Activated CD4-positive, alpha-beta T cell treated with anti-CD3 and anti-CD28 coated beads, Interleukin-2, amount 10 ng/mL, durations not matched to agents 24 days and 14 days (primary cell): ENCODE results near the gene PTPRN2. TPM values are rescaled to one million over a fixed set of nuclear protein-coding genes. Genes with fewer than 3 reads are reported as not detected.
"Not testable (repeated sequence)": the region's sequence is repeated elsewhere in the genome, so short reads cannot be mapped to it uniquely, and the experiment has no call there.

Experiments
- DNase-seq: peaks from one replicate; pipeline ENCODE4 v3.0.0; 2022
- H3K27ac Mint-ChIP-seq: one replicate; pipeline ENCODE4 v1.8.0; 2022; ENCODE audit warnings: mild to moderate bottlenecking, mixed read lengths
- H3K27me3 Mint-ChIP-seq: one replicate; pipeline ENCODE4 v1.8.0; 2022; ENCODE audit warnings: mixed read lengths
- H3K36me3 Mint-ChIP-seq: one replicate; pipeline ENCODE4 v1.8.0; 2022; ENCODE audit warnings: low read depth, mild to moderate bottlenecking, mixed read lengths
- H3K4me1 Mint-ChIP-seq: one replicate; pipeline ENCODE4 v1.8.0; 2021; ENCODE audit warnings: mixed read lengths
- H3K4me3 Mint-ChIP-seq: one replicate; pipeline ENCODE4 v1.8.0; 2022; ENCODE audit warnings: mild to moderate bottlenecking, moderate library complexity, mixed read lengths
- H3K9me3 Mint-ChIP-seq: one replicate; pipeline ENCODE4 v1.8.0; 2021; ENCODE audit warnings: mixed read lengths
- intact Hi-C: fragments of 100-400 bp; cut with micrococcal nuclease; formaldehyde crosslinking; loops from one replicate; pipeline ENCODE4 v1.15.1; 2023
- total RNA-seq: library from RNA; stranded (reverse); gene quantifications from 2 replicates; pipeline ENCODE4 v1.2.3, GENCODE V29; 2022

PTPRN2 gene
- total RNA-seq, 1 donor from 2014 or later, result 0.33 TPM

- Mint-ChIP-seq H3K36me3 (no peaks in the 10 kb centered on the region), H3K27ac (no peak overlapping the region), H3K4me1 (peaks cover 22% of the 10 kb centered on the region), H3K27me3 (peaks cover 4% of the 10 kb centered on the region), H3K4me3 (no peak overlapping the region), H3K9me3 (peaks cover 5% of the 10 kb centered on the region)
- intact Hi-C loops, result no loop called here
- DNase-seq, result no peak
These were observed 1086.0 kb downstream of the PTPRN2 start for GRCh38 chr7:157501581-157501980.

- H3K27ac Mint-ChIP-seq, H3K27me3 Mint-ChIP-seq, H3K4me3 Mint-ChIP-seq, intact Hi-C loops, H3K36me3 Mint-ChIP-seq, H3K9me3 Mint-ChIP-seq, DNase-seq: not testable (repeated sequence)
- H3K4me1 Mint-ChIP-seq, result peaks cover 27% of the 10 kb centered on the region
These were observed 1086.6 kb downstream of the PTPRN2 start for GRCh38 chr7:157500989-157501540.

GRCh38 chr7:157500171-157500960, 1087.3 kb downstream of the PTPRN2 start:
- Mint-ChIP-seq H3K27ac (no peak overlapping the region), H3K36me3 (no peaks in the 10 kb centered on the region), H3K9me3 (peaks cover 4% of the 10 kb centered on the region), H3K4me3 (no peak overlapping the region), H3K27me3 (peaks cover 2% of the 10 kb centered on the region), H3K4me1 (peaks cover 33% of the 10 kb centered on the region)
- no peak for DNase-seq
- intact Hi-C loops, result no loop called here

- Mint-ChIP-seq H3K27ac (no peak overlapping the region), H3K27me3 (peaks cover 2% of the 10 kb centered on the region), H3K36me3 (no peaks in the 10 kb centered on the region), H3K4me3 (no peak overlapping the region), H3K4me1 (peaks cover 38% of the 10 kb centered on the region), H3K9me3 (no peaks in the 10 kb centered on the region)
- intact Hi-C loops, result loop anchor here (10.0 kb wide), 1 partner anchor 195 kb away; no protein-coding TSS in a partner anchor
- no peak for DNase-seq
These were observed 1087.8 kb downstream of the PTPRN2 start for GRCh38 chr7:157499835-157500153.

GRCh38 chr7:157499121-157499834, 1088.3 kb downstream of the PTPRN2 start:
- no peaks in the 10 kb centered on the region for H3K36me3 Mint-ChIP-seq
- H3K4me3 Mint-ChIP-seq, result no peak overlapping the region
- intact Hi-C loops, result loop anchor here (10.0 kb wide), 1 partner anchor 194 kb away; no protein-coding TSS in a partner anchor
- no peak overlapping the region for H3K27ac Mint-ChIP-seq
- no peak for DNase-seq
- peaks cover 42% of the 10 kb centered on the region for H3K4me1 Mint-ChIP-seq
- no peaks in the 10 kb centered on the region for H3K9me3 Mint-ChIP-seq
- peaks cover 3% of the 10 kb centered on the region for H3K27me3 Mint-ChIP-seq

GRCh38 chr7:157498657-157499056, 1089.0 kb downstream of the PTPRN2 start:
- Mint-ChIP-seq H3K27ac (no peak overlapping the region), H3K9me3 (no peaks in the 10 kb centered on the region), H3K4me3 (no peak overlapping the region), H3K36me3 (no peaks in the 10 kb centered on the region), H3K4me1 (peaks cover 45% of the 10 kb centered on the region), H3K27me3 (peaks cover 9% of the 10 kb centered on the region)
- intact Hi-C loops, result loop anchor here (10.0 kb wide), 1 partner anchor 194 kb away; no protein-coding TSS in a partner anchor
- no peak for DNase-seq

DNA sequence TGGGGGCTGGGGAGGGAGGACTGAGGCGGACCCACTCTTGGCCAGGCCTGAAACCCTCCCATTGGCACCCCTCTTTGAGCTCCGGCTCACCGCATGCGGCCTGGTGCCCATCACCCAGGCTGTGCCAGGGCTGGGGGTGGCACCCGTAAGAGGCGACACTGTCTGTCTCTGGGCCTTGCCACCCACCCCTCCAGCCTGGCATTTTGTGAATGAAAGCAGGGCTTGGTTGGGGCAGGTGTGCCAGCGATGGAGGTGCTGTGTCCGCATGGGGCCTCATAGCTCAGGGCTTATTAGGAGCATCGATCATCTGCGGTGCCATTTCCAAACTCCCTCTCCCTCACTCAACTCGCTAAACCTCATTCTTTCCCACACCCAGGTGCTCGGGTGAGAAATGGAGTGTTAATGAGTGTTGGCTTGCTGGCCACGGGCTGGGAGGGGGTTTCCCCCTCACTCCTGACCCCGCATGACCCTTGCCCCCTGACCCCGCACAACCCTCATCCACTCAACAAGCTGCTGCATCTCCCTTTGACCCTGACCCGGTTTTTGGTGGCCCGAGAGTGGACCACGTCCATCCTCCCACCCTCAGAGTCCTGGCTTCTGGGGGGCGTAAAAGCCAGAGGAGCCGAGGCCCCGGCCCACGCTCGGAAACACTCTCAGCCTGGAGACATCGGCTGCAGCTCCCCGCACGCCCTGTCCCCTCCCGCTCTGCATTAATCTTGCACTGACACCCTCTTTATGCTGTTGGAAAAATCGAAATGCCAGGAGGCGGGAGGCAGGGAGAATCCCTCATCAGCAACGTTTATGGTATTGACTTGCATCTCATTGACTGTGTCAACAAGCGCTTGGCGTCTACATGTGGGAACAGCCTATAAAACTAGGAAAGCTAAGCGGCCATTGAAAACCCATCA, 1089.6 kb downstream of the PTPRN2 start:
- no peak overlapping the region for H3K27ac Mint-ChIP-seq
- intact Hi-C loops, result loop anchor here (10.0 kb wide), 1 partner anchor 193 kb away; no protein-coding TSS in a partner anchor
- H3K9me3 Mint-ChIP-seq, result no peaks in the 10 kb centered on the region
- H3K4me3 Mint-ChIP-seq, result no peak overlapping the region
- peaks cover 14% of the 10 kb centered on the region for H3K27me3 Mint-ChIP-seq
- DNase-seq, result no peak
- H3K36me3 Mint-ChIP-seq, result no peaks in the 10 kb centered on the region
- H3K4me1 Mint-ChIP-seq, result peaks cover 39% of the 10 kb centered on the region

DNA sequence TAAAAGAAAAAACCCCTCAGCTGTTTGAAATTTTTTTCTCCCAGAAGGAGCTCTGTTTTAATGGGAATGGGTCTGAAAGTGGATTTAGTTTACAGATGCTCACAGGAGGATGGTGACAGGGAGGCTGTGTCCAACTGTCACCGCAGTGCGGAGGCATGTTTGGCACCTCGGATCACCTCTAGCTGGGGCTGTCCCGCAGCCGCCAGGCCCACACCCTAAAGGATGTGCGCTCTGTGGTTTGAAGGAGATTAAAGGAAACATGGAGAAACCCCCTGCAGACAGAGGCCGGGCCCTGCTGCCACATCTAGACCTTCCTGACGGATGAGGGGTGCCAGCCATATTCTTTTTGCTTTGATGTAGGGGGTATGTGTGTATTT, 1090.3 kb downstream of the PTPRN2 start:
- H3K4me3 Mint-ChIP-seq, result no peak overlapping the region
- H3K9me3 Mint-ChIP-seq, result peaks cover 2% of the 10 kb centered on the region
- intact Hi-C loops, result loop anchor here (10.0 kb wide), 1 partner anchor 193 kb away; no protein-coding TSS in a partner anchor
- no peak for DNase-seq
- H3K27me3 Mint-ChIP-seq, result peaks cover 21% of the 10 kb centered on the region
- peaks cover 35% of the 10 kb centered on the region for H3K4me1 Mint-ChIP-seq
- no peak overlapping the region for H3K27ac Mint-ChIP-seq
- H3K36me3 Mint-ChIP-seq, result peaks cover 5% of the 10 kb centered on the region

- intact Hi-C loops, result loop anchor here (10.0 kb wide), 1 partner anchor 192 kb away; no protein-coding TSS in a partner anchor
- peaks cover 24% of the 10 kb centered on the region for H3K27me3 Mint-ChIP-seq
- H3K9me3 Mint-ChIP-seq, result peaks cover 6% of the 10 kb centered on the region
- peaks cover 6% of the 10 kb centered on the region for H3K36me3 Mint-ChIP-seq
- no peak overlapping the region for H3K4me3 Mint-ChIP-seq
- DNase-seq, result no peak
- no peak overlapping the region for H3K27ac Mint-ChIP-seq
- peaks cover 32% of the 10 kb centered on the region for H3K4me1 Mint-ChIP-seq
These were observed 1091.0 kb downstream of the PTPRN2 start for GRCh38 chr7:157496416-157497275.

- Mint-ChIP-seq H3K36me3 (peaks cover 8% of the 10 kb centered on the region), H3K4me1 (peaks cover 35% of the 10 kb centered on the region), H3K27ac (peak overlapping the region; percentile 45), H3K4me3 (no peak overlapping the region), H3K9me3 (peaks cover 8% of the 10 kb centered on the region), H3K27me3 (peaks cover 25% of the 10 kb centered on the region)
- intact Hi-C loops, result loop anchor here (10.0 kb wide), 1 partner anchor 191 kb away; no protein-coding TSS in a partner anchor
- no peak for DNase-seq
These were observed 1092.0 kb downstream of the PTPRN2 start for GRCh38 chr7:157495594-157495993.

- peak overlapping the region; percentile 20 for H3K4me3 Mint-ChIP-seq
- intact Hi-C loops, result loop anchor here (10.0 kb wide), 1 partner anchor 190 kb away; no protein-coding TSS in a partner anchor
- H3K27ac Mint-ChIP-seq, result peak overlapping the region; percentile 45
- H3K9me3 Mint-ChIP-seq, result peaks cover 10% of the 10 kb centered on the region
- H3K27me3 Mint-ChIP-seq, result peaks cover 26% of the 10 kb centered on the region
- H3K4me1 Mint-ChIP-seq, result peaks cover 39% of the 10 kb centered on the region
- no peak for DNase-seq
- peaks cover 10% of the 10 kb centered on the region for H3K36me3 Mint-ChIP-seq
These were observed 1092.5 kb downstream of the PTPRN2 start for GRCh38 chr7:157495177-157495553.

DNA sequence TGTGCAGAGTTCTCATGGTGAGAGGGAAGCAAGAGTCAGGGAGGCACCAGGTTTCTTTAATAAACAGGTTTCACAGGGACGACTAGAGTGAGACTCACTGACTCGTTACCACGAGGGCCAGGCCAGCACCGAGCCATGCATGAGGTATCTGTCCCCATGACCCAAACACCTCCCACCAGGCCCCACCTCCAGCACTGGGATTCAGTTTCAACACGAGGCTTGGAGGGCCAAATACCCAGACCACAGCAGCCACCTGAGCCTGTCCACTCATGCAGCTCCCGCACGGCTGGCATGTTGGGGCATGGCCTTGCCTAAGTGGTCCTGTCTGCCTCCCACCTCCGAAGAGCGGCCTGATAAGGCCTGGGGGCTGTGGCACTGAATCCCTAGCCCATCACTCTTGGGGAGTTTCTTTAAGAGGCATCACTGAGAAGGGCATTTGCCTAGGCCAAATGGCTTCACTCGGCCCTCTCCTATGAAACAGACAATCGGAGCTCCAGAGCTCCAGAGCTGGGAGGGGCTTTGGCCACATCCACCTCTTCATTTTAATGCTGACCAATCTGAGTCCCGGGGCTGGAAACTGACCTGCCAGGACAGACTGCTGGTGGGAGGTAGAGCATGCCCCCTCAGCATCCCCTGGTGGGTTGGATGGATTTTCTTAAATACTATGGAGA, 1093.0 kb downstream of the PTPRN2 start:
- Mint-ChIP-seq H3K4me1 (peaks cover 40% of the 10 kb centered on the region), H3K4me3 (peak overlapping the region; percentile 20), H3K9me3 (peaks cover 10% of the 10 kb centered on the region), H3K27me3 (peaks cover 26% of the 10 kb centered on the region), H3K27ac (no peak overlapping the region), H3K36me3 (peaks cover 10% of the 10 kb centered on the region)
- intact Hi-C loops, result loop anchor here (5.0 to 10.0 kb wide), 2 partner anchors 78 to 190 kb away; no protein-coding TSS in a partner anchor
- DNase-seq, result no peak
